ENCODE measurements around the gene HCFC1R1.

The HCFC1R1 gene

GRCh38 chr16:3008690-3009037 lies 15.1 kb downstream of the HCFC1R1 start (continued):
- TF ChIP-seq ZNF354C (tag by site-specific recombination; IDR thresholded peaks at IDR 0.05; ENCODE audit: borderline replicate concordance, low read depth) = no peak
- TF ChIP-seq, protein P1, sequence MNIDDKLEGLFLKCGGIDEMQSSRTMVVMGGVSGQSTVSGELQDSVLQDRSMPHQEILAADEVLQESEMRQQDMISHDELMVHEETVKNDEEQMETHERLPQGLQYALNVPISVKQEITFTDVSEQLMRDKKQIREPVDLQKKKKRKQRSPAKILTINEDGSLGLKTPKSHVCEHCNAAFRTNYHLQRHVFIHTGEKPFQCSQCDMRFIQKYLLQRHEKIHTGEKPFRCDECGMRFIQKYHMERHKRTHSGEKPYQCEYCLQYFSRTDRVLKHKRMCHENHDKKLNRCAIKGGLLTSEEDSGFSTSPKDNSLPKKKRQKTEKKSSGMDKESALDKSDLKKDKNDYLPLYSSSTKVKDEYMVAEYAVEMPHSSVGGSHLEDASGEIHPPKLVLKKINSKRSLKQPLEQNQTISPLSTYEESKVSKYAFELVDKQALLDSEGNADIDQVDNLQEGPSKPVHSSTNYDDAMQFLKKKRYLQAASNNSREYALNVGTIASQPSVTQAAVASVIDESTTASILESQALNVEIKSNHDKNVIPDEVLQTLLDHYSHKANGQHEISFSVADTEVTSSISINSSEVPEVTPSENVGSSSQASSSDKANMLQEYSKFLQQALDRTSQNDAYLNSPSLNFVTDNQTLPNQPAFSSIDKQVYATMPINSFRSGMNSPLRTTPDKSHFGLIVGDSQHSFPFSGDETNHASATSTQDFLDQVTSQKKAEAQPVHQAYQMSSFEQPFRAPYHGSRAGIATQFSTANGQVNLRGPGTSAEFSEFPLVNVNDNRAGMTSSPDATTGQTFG (tag by site-specific recombination; IDR thresholded peaks at IDR 0.05; ENCODE audit: borderline replicate concordance) = no peak
- no peak for TF ChIP-seq RBAK (tag by site-specific recombination; IDR thresholded peaks at IDR 0.05)
- TF ChIP-seq EGR2 (tag by site-specific recombination; IDR thresholded peaks at IDR 0.05; ENCODE audit: low read depth) = peak; percentile 63; the same call in 1 of the 2 replicates
- no peak for TF ChIP-seq ZNF169 (tag by site-specific recombination; IDR thresholded peaks at IDR 0.05)
- no peak for TF ChIP-seq ZNF112 (tag by site-specific recombination; IDR thresholded peaks at IDR 0.05)
- no peak for TF ChIP-seq ZNF24 (tag by site-specific recombination; IDR thresholded peaks at IDR 0.05)

GRCh38 chr16:3007957-3008689 lies 15.6 kb downstream of the HCFC1R1 start:
- H3K4me1 ChIP-seq (ENCODE audit: control insufficient read depth, insufficient read depth, low read length) = no peaks in the 10 kb centered on the region; the same call in 1 of the 2 replicates
- H3K4me3 ChIP-seq (ENCODE audit: low read depth, low read length) = no peak overlapping the region
- H3K27ac ChIP-seq (ENCODE audit: extremely low read depth, low read depth, low read length) = no peak overlapping the region
- ChIA-PET CTCF (interaction anchor here (0.6 to 9.6 kb wide), 2 partner anchors 23 to 109 kb away, joined by 3 to 149 read pairs; no protein-coding TSS in a partner anchor), POLR2A (interaction anchor here (12.4 kb wide), 1 partner anchor 16 kb away, joined by 247 read pairs; the partner anchor contains the start of genes CLDN6, HCFC1R1, THOC6 and TNFRSF12A)
- H3K9me3 ChIP-seq (ENCODE audit: control insufficient read depth, insufficient read depth, low read depth, low read length) = no peaks in the 10 kb centered on the region
- no peaks in the 10 kb centered on the region for H3K36me3 ChIP-seq (ENCODE audit: control insufficient read depth in 2 of 2, insufficient read depth in 1 of 2, low read length in 2 of 2)
- TF ChIP-seq, protein P2, sequence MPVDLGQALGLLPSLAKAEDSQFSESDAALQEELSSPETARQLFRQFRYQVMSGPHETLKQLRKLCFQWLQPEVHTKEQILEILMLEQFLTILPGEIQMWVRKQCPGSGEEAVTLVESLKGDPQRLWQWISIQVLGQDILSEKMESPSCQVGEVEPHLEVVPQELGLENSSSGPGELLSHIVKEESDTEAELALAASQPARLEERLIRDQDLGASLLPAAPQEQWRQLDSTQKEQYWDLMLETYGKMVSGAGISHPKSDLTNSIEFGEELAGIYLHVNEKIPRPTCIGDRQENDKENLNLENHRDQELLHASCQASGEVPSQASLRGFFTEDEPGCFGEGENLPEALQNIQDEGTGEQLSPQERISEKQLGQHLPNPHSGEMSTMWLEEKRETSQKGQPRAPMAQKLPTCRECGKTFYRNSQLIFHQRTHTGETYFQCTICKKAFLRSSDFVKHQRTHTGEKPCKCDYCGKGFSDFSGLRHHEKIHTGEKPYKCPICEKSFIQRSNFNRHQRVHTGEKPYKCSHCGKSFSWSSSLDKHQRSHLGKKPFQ (tag by site-specific recombination; IDR thresholded peaks at IDR 0.05) = no peak
- TF ChIP-seq ZSCAN18 (tag by site-specific recombination; IDR thresholded peaks at IDR 0.05) (no peak), EGR2 (tag by site-specific recombination; IDR thresholded peaks at IDR 0.05; ENCODE audit: low read depth) (peak; percentile 73), ZFHX2 (tag by site-specific recombination; conservative IDR thresholded peaks at IDR 0.05) (peak; percentile 61)
- TF ChIP-seq, protein P3, sequence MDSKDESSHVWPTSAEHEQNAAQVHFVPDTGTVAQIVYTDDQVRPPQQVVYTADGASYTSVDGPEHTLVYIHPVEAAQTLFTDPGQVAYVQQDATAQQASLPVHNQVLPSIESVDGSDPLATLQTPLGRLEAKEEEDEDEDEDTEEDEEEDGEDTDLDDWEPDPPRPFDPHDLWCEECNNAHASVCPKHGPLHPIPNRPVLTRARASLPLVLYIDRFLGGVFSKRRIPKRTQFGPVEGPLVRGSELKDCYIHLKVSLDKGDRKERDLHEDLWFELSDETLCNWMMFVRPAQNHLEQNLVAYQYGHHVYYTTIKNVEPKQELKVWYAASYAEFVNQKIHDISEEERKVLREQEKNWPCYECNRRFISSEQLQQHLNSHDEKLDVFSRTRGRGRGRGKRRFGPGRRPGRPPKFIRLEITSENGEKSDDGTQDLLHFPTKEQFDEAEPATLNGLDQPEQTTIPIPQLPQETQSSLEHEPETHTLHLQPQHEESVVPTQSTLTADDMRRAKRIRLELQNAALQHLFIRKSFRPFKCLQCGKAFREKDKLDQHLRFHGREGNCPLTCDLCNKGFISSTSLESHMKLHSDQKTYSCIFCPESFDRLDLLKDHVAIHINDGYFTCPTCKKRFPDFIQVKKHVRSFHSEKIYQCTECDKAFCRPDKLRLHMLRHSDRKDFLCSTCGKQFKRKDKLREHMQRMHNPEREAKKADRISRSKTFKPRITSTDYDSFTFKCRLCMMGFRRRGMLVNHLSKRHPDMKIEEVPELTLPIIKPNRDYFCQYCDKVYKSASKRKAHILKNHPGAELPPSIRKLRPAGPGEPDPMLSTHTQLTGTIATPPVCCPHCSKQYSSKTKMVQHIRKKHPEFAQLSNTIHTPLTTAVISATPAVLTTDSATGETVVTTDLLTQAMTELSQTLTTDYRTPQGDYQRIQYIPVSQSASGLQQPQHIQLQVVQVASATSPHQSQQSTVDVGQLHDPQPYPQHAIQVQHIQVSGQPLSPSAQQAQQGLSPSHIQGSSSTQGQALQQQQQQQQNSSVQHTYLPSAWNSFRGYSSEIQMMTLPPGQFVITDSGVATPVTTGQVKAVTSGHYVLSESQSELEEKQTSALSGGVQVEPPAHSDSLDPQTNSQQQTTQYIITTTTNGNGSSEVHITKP (tag by site-specific recombination; IDR thresholded peaks at IDR 0.05) = peak; percentile 45; the same call in 1 of the 2 replicates

Measured in HEK293 (cell line).